ENCODE results near the gene SDK1.

DNA sequence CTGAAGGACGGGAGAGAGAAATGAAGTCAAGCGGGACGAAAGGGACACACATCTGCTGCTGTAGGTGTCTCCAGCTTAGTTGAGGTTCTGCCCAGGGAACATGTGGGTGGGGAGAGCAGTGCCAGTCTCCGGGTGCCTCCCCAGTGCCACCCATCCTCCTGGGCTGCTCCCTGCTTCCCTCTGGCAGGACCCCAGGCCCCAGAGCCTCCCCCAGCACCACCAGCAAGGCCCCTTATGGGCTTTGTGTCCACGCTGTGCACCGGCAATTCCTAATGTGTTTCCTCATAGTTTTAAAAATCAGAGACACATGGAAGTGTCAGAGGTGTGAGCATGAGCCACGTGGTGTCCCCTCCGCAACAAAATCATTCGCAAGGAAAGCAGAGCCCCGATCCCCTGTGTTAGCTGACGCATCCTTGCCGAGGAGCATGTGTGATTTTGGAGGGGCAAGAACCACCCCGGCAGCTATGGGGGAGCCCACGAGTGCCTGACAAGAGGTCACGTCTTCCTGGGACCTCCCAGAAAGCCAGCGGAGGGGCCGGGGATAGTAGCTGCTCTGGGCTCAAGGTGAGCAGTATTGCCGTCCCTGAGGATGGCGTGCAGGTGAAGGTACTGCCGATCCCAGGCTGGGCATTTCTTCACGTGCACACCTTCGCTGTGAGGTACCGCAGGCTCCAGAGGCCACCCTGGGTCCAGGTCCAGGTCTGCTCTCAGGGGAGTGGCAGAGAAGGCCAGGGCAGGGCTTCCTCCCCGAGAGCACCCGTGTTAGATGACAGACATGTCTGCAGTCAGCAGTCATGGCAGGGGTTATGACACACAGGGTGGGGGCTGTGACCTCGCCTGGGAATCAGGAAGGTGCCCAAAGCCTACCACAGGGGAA, 932.8 kb downstream of the SDK1 start:
- no peak for TF ChIP-seq SP1 (IDR thresholded peaks at IDR 0.05)
- TF ChIP-seq FOXM1 (IDR thresholded peaks at IDR 0.05; ENCODE audit: borderline replicate concordance) = no peak
- TF ChIP-seq ELF4 (IDR thresholded peaks at IDR 0.05) = no peak
- no peak for TF ChIP-seq BHLHE40 (IDR thresholded peaks at IDR 0.05; ENCODE audit: borderline replicate concordance)
- no peak for TF ChIP-seq ZNF384 (IDR thresholded peaks at IDR 0.05)
